ENCODE results near the gene ROR2.

ROR2 gene

GRCh38 chr9:91710158-91710557 lies 239.9 kb downstream of the ROR2 start:
- no peak for DNase-seq

- no peak for DNase-seq
These were observed 244.6 kb downstream of the ROR2 start for GRCh38 chr9:91705386-91705785.

GRCh38 chr9:91700475-91700874 lies 249.6 kb downstream of the ROR2 start:
- no peak for DNase-seq

- DNase-seq: no peak
These were observed 251.8 kb downstream of the ROR2 start for GRCh38 chr9:91698266-91698665.

GRCh38 chr9:91697201-91697600 lies 252.8 kb downstream of the ROR2 start:
- DNase-seq: no peak

- DNase-seq: no peak
These were observed 255.8 kb downstream of the ROR2 start for GRCh38 chr9:91694081-91694870.

- DNase-seq: no peak
These were observed 256.8 kb downstream of the ROR2 start for GRCh38 chr9:91693226-91693625.

- DNase-seq: no peak
These were observed 259.3 kb downstream of the ROR2 start for GRCh38 chr9:91690540-91691249.

GRCh38 chr9:91689006-91689405 lies 261.0 kb downstream of the ROR2 start:
- DNase-seq: no peak

- no peak for DNase-seq
These were observed 266.8 kb downstream of the ROR2 start for GRCh38 chr9:91683269-91683668.

GRCh38 chr9:91682806-91683205 lies 267.2 kb downstream of the ROR2 start:
- DNase-seq: no peak

- DNase-seq: peak; percentile 61
These were observed 268.3 kb downstream of the ROR2 start for GRCh38 chr9:91681461-91682305.

- no peak for DNase-seq
These were observed 269.0 kb downstream of the ROR2 start for GRCh38 chr9:91680998-91681397.

GRCh38 chr9:91680106-91680505 lies 269.9 kb downstream of the ROR2 start:
- DNase-seq: no peak

GRCh38 chr9:91678807-91679580 lies 271.0 kb downstream of the ROR2 start:
- no peak for DNase-seq

GRCh38 chr9:91677822-91678436 lies 272.1 kb downstream of the ROR2 start:
- DNase-seq: no peak

GRCh38 chr9:91677331-91677730 lies 272.7 kb downstream of the ROR2 start:
- no peak for DNase-seq

- DNase-seq: no peak
These were observed 274.0 kb downstream of the ROR2 start for GRCh38 chr9:91676046-91676445.

- DNase-seq: no peak
These were observed 285.4 kb downstream of the ROR2 start for GRCh38 chr9:91664663-91665062.

GRCh38 chr9:91663858-91664257 lies 286.2 kb downstream of the ROR2 start:
- no peak for DNase-seq

- no peak for DNase-seq
These were observed 288.6 kb downstream of the ROR2 start for GRCh38 chr9:91661451-91661850.

GRCh38 chr9:91660521-91660920 lies 289.5 kb downstream of the ROR2 start:
- DNase-seq: no peak
